Right renal cortex interstitium (tissue), 3 donors: Measurements from ENCODE around the gene QPCT. TPM values are rescaled to one million over a fixed set of nuclear protein-coding genes. Genes with fewer than 3 reads are reported as not detected.
"Not testable (repeated sequence)": the region's sequence is repeated elsewhere in the genome, so short reads cannot be mapped to it uniquely, and the experiment has no call there.

Source experiments
- DNase-seq, 3 donors: peaks; one replicate each; pipeline ENCODE4 v3.0.0-alpha.2; 2013; ENCODE audit warnings: low read depth in 3 of 3, low spot score in 2 of 3
- polyA plus RNA-seq, 3 donors: library from polyadenylated mRNA; unstranded; fragments of 120-200 nt; gene quantifications; one replicate each; pipeline ENCODE4 v1.2.1, GENCODE V29; 2013; ENCODE audit not compliant: insufficient read length in 3 of 3

The QPCT gene
- polyA plus RNA-seq, result 10 to 100 TPM; 11.4 to 16.4 (median 16.2) TPM

DNA sequence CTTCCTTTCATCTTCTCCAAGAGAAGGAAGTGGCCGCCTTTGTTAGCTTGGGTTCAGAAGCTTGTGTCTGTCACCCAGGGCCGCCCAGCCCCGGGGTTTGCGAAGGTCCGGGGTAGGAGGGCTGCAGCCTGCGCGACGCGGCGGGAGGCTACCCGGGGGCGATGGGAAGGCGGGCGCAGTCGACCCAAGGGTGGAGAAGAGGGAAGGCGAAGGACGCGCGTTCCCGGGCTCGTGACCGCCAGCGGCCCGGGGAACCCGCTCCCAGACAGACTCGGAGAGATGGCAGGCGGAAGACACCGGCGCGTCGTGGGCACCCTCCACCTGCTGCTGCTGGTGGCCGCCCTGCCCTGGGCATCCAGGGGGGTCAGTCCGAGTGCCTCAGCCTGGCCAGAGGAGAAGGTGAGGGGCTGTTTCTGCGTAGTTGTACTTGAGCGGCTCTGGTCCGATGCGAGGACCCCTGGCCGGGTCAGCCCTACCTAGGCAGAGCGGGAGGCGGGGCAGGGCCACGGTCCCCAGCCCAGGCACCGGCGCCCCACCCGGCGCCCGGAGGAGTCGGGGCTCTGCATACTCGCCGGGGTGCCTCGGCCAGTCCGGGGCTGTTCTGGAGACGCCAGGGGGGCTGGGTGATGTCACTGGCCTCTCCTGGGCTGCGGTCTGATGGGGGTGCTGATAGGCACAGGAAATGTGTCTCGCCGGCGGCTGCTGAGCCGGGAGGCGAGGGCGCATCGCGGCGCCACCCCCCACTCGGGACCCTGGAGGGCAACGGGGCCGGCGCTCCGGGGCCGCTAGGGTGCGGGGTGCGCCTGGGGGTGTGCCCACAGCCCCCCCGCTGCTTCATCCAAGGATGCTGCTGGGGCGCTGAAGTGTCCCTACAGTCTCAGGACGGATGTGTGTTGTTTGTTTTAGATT, at the start of gene QPCT:
TSS of gene QPCT (plus strand) at position 178 of the 909 bp plus-strand sequence. CDS start at position 280, 102 bp downstream.
- no peak for DNase-seq

DNA sequence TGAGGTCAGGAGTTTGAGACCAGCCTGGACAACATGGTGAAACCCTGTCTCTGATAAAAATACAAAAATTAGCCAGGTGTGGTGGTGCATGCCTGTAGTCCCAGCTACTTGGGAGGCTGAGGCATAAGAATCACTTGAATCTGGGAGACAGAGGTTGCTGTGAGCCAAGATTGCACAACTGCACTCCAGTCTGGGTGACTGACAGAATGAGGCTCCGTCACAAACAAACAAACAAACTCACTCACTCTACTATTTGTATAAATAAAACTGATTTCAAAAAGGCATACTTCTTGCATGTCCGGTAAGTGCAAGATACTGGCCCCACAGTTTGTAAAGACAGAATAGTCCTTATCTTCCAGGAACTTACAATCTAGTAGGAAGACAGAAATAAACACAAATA, 49.6 kb upstream of the QPCT start:
- DNase-seq, result not testable (repeated sequence)

DNA sequence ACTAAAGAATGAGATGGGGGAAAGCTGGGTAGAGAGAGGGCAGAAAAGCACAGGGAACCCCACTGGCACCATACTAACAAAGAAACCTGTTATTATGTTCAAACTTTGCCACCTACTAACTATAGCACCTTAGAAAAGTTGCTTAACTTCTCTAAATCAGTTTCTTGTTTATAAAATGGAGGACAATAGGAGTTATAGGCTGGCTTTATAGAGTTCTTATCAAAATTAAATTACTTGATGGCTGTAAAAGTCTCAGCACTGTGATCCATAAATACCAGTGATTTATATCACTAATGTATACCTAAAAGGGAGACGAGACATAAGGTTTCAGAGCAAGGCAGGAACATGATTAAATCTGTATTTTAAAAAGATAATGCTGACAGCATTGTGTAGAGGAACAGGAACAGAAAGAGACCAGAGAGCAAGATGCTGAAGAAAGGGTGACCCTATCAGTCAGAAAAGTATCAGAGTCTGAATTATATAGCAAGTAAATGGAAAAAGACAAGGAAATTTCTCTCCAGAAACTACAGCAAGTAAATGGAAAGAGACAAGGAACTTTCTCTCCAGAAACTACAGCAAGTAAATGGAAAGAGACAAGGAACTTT, 48.9 kb upstream of the QPCT start:
- no peak for DNase-seq

DNA sequence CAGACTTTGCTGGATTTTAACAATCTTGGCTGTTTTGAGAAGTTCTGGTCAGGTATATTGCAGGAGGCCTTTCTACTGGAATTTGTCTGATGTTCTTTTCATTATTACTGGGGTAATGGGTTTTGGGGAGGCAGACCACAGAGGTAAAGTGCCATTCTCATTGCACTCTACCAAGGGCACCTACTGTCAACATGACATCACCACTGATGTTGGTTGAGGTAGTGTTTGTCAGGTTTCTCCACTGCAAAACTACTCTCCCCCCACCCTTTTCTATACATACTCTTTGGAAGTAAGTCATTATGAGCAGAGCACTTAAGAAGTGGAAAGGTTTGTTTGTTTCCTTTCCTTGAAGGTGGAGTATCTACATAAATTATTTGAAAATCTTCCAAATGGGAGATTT, 46.8 kb upstream of the QPCT start:
- DNase-seq, result no peak

DNA sequence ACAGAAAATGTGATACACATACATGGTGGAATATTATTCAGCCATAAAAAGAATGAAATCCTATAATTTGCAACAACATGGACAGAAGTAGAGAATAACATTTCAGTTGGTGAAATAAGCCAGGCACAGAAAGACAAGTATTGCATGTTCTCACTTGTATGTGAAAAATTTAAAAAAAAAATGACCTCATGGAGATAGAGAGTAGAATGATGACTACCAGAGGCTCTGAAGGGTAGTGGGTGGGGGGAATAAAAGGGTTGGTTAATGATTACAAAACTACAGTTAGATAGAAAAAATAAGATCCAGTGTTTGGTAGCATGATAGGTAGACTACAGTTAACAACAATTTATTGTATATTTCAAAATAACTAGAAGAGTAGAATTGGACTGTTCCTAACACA, 44.3 kb upstream of the QPCT start:
- no peak for DNase-seq

DNA sequence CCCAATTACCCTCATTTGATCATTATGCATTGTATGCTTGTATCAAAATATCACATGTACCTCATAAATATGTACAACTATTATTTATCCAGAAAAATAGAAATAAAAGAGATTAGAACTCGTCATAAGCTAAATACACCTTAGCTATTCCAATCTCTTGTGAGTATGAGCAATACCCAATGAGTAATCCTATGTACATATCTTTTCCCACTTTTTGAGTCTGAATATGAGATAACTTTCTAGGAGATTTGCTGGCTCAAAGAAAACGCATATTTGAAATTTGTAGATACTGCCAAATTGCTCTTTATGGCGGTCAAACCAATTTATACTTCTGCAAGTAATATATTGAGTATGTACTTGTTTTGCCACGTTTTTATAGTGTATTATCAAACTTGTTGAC, 43.9 kb upstream of the QPCT start:
- DNase-seq, result no peak

DNA sequence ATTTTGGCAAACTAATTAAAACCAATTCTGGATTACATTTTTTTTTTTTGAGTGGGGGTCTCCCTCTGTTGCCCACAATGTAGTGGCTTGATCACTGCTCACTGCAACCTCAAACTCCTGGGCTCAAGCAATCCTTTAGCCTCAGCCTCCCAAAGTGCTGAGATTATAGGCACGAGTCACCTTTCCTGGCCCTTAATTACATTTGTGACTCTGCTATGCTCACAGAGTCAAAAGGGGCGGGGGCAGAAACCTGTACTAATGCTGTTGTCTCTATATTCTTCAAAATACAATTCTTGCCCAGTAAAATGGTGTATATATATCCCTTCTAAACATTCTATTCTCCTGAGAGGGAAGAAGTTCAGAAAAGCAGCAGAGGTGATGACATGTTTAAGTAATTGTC, 43.0 kb upstream of the QPCT start:
- DNase-seq, result no peak

DNA sequence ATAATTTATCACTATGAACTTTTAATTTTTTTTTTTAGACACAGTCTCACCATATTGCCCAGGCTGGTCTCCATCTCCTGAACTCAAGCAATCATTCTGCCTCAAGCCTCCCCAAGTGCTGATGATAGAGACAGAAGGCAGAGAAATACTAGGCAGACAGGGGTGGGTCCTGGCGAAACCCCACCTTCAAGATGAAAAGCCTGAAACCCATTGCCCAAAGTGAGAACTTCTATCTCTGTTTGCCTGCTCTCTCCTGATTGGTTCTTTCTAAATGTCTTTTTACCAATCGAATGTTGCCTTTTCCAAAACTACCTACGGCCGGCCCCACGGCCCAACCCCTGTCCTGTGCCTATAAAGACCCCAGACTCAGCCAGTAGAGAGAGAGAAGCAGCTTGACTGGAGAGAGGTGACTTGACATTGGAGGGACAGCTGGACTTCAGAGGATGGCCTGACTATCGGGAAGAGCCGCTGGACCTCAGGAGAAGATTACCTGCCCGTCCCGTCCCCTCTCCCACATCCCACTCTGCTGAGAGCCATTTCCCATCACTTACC, 41.7 kb upstream of the QPCT start:
- DNase-seq, result no peak

DNA sequence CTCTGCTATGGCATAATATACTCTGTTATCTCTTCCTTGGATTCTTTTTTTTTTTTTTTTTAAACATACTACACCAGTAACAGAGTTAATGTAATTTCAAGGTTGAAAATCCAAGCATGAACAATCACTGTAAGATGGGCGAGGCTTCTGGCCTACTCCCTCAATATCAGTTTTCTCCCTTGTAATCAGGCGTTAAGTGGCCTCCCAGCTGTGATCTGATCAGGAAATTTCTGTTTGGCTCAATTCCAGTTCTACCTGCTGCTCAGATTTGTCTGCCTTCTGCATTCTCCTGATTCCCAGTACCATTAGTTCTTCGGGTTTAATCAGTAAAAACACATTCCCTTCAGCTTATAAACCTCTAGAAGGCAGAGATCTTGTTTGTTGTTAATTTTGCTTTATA, 38.4 kb upstream of the QPCT start:
- no peak for DNase-seq

DNA sequence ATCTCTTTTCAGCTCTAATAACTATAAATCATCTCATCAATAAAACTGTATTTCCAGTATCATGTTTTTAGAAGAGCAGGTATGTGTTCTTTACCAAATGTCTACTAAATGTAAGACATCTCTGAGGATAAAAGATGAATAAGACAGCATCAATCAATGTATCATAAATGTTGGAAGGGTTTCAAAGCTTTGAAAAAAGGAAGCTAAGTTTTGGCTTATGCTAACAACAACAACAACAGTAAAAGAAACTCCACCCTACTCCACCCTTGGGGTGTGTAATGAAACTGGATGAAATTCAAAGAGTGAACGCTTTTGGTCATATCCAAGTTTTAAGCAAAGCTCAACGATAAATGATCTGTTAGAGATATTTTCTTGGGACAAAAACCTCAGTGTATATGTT, 36.9 kb upstream of the QPCT start:
- DNase-seq, result no peak

DNA sequence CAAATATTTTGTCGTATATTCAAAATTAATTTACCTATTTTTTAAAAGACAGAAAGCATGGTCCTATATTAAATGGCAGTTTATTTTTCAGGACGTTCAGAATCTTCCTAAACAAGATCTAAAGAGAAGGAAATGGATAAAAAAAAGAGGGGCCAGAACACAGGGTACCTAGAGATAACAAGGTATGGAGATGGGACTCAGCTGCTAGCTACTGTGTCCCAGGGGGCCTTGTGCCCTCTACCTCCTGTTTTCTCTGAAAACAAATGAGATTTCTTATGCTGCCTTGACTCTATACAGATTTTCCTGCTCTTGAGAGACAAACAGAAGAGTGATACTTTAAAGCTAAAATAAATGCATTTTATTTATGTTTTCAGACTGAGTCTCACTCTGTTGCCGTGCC, 29.1 kb upstream of the QPCT start:
- DNase-seq, result no peak

DNA sequence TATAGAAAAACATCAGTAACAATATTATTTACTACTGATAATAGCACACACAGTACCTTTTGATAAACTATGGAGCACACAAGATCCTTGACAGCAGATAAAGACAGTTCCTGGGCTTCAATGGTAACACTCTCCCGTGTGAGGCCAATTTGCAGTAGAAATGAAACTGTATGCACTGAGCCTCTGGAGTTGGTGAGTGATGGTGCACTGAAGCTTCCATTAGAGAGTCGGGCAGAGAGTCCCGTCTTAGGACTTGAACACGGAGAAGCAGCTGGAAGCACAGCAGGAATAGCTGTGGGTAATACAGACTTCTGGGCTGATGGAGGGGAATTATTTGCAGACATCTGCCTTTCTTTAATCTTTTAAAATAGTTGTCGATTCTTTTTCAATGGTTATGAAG, 28.2 kb upstream of the QPCT start:
- DNase-seq, result no peak

DNA sequence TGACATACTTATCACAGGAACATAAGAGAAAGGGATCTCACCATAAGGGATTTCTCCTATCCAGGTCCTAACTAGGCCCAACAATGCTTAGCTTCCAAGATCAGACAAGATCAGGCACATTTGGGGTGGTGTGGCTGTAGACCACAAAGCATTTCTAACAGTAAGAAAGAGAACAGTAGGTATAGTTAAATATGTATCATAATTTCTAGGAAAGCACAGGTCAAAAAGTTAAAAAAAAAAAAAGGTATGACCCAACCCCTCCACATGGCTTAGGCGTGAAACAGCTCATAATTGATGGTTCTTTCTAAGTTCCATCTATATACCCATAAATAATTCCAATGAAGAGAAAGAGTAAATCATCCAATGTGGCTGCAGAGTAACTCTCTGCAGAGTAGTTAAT, 26.7 kb upstream of the QPCT start:
- no peak for DNase-seq

DNA sequence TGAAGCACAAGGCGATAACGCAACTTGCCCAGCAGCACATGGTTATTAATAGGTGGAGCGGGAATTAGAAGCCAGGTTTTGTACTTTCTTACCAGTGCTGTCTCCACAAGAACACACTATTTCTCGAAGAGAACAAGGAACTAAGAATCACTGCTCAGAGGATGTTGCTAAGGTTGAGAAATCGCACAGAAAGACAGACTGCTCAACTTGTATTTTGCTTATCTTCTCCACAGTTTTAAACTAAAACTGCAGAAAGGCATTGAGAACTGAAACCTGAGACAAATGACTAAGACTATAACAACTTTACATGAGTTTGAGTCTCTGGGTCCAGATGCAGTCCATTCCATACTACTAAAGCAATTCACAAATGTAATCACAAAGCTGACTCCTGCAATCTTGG, 26.0 kb upstream of the QPCT start:
- DNase-seq, result no peak

DNA sequence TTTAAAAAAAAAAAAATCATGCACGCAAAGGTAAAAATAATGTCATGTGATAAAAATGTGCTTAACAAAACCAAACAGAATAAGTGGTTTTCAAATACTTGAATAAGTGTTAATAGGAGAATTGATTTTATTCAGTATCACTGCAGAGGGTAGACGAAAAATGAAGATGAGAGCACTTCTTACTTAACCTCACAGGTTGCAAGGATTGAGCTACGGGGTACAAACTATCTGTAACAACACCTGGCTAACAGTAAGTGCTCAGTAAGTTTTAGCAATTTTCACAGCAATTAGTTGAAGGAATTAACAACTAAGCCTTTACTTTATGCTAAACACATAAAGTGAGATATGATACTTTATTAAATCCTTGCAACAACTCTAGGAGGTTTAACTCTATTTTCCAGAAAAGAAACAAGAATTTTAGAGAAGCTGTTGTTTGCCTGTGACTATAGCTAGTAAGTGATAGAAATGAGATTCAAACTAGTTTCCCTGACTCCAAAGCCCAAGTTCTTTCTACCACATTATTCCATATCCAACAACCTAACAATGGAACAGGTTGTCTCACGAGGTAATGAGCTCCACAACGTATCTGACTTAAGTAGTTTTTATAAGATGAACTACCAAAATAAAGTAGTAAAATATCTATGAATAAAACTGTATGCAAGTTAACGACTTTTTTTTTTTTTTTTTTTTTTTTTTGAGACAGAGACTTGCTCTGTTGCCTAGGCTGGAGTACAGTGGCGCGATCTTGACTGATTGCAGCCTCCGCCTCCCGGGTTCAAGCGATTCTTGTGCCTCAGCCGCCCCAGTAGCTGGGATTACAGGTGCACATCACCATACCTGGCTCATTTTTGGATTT, 24.4 kb upstream of the QPCT start:
- DNase-seq, result no peak

DNA sequence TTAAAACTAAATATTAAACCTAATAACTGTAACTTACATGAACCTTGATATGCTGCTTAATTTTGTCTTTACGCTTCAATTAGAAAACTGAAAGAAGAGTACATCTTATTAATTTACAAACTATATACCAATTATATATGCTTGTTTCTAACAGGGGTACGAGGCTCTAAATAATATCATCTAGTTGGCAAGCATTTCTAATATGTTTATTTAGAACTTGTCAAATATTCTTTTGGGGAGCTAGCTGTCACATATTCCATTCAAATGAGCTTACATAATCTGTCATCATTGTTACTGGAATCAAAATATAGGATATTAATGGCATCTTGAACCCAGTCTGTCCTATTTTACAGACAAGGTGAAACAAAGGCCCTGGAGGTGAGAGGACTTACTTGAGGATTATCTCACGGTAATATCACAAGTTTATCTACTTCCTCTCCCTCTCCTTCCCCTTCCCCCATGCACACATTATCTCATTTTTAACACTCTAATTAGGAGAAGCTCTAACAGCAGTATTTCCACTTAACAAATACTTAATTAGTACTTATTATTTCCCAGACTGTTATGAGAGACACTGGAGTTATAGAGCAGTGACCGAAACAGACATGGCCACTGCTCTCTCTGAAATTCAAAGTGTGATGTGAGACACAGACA, 23.3 kb upstream of the QPCT start:
- no peak for DNase-seq

DNA sequence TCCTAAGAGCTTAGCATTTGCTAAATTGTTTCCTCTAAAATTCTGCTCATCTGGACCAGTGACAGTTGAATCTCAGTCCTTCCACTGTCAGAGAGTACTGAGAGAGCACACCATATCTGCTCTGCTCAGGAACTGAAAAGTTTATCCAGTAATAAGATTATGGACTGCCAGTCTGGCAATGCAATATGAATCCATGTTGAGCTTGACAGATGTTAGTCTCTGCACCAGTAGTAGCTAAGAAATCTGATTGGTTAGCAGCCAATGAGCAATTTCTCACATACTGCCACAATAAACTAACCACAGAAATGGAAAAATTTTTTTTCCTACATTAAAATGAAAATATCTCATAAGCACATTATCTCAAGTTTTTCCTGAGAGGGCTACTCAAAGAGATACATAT, 22.1 kb upstream of the QPCT start:
- DNase-seq, result no peak

DNA sequence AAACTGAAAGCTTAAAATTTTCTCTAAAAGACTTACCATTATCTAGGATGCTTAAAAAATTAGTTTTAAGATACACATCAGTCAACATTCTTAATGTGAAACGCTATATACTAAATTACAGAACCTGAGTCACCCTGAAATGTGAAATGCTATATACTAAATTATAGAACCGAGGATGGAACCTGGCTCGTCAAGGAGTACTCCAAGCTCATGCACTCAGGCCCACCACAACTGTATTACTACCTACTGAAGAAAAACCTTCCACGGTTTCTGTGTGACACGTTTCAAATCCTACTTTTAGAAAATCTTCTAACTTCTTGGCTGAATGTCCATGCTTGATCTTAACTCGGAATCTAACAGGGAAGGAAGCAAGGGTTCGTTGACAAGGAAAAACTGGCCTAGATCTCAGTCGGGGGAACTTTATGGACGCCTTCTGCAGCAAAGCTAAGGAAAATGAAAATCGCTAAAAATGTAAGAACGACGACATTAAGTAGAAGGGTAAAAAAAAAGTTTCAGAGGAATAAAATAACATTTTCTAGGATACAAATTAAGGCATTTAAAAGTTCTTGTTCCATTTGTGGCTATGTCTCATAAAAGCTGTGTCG, 21.2 kb upstream of the QPCT start:
- no peak for DNase-seq

DNA sequence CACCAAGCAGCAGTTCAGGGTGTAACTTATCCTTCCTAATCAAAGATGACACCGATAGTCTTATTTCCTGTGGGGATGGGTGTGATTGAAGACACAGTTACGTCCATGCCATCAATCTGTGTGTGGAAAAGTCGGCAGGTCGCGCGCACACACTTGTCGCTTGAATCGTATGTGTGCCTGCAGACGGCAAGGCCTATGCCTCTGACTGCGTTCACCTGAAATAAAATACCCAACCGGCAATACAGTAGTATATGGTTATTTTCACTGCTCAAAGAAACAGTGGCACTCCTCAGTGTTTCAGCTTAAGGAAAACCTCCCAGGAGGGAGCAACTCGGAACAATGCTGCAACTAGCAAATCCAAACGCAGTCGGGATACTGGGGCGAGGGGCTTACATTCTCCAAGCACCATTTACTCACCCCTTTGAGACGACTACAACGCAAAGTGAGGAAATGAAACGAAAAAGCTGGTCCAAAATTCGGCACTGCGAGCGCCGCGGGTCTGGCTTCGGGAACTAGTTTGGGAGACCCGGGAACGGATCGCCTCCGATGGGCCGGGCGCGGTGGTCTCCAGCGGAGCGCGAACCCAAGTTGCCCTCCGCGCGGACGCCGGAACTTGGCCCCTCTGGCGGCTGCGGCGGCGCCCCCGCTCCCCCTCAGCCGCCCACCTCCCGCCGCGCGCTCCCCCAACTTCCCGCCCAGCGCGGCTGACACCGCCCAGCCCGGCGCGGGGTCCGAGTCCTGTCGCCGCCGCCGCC, 20.5 kb upstream of the QPCT start:
- DNase-seq, result peak; percentile 48 to 63 (median 50)

DNA sequence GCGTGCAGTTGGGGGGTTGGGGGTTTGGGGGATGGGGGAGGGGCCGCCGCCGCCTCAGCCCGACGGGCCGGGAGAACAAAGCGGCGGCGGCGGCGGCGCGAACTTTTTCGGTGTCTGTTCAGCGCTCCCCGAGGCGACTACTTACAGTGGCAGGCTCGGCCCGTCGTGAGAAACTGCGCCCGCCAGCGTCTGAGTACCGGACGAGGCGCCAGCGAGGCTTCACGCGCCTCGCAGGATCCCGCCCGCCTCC, 20.0 kb upstream of the QPCT start:
- DNase-seq, result peak in 1 of 3 donors; percentile 58
